PC-9 (cell line): Measurements from ENCODE around the gene TNFRSF12A.

Experiments
- CTCF ChIP-seq: fragments of 200-600 bp; sonication (generic); conservative IDR thresholded peaks from 2 replicates; pipeline ENCODE4 v1.6.1; 2017; ENCODE audit warnings: mixed run types, antibody characterized with exemption, mild to moderate bottlenecking, moderate library complexity
- EZH2 ChIP-seq: fragments of 200-600 bp; sonication (generic); IDR thresholded peaks from 2 replicates; pipeline ENCODE4 v1.8.0; 2017; ENCODE audit warnings: antibody characterized with exemption, low read depth

- TF ChIP-seq CTCF (no peak), EZH2 (no peak)
Measured at GRCh38 chr16:3014971-3015370, 5.2 kb upstream of the TNFRSF12A start.
